GM03348 (cell line): ENCODE results near the gene HS2ST1.
A peak's percentile ranks its signal among the peaks of the same experiment; 100 is the strongest.

Source experiments
- DNase-seq: peaks from one replicate; pipeline ENCODE4 v3.0.0; 2012; ENCODE audit warnings: low spot score

Gene HS2ST1

GRCh38 chr1:87113313-87113712, 198.9 kb downstream of the HS2ST1 start:
- peak; percentile 69 for DNase-seq

- peak; percentile 91 for DNase-seq
Measured at GRCh38 chr1:87115317-87115890, 201.0 kb downstream of the HS2ST1 start.

DNA sequence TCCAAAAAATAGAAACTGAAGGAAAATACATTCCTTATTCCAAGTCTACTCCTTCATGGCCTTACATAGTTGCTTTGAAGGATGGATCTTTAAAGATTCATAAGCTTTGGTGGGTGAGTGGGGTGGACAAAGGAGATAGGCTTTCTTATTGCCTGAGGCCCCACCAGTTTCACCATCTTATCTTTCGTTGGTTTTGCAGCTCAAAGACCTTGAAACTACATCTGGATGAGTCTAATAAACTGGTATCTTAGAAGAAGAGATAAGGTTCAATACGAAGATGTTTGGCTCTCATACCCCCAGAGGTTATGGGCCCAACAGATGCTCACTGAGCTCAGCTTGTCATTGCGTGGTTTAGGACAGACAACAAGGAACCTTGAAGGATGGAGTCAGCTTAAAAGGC, 201.5 kb downstream of the HS2ST1 start:
- no peak for DNase-seq

DNA sequence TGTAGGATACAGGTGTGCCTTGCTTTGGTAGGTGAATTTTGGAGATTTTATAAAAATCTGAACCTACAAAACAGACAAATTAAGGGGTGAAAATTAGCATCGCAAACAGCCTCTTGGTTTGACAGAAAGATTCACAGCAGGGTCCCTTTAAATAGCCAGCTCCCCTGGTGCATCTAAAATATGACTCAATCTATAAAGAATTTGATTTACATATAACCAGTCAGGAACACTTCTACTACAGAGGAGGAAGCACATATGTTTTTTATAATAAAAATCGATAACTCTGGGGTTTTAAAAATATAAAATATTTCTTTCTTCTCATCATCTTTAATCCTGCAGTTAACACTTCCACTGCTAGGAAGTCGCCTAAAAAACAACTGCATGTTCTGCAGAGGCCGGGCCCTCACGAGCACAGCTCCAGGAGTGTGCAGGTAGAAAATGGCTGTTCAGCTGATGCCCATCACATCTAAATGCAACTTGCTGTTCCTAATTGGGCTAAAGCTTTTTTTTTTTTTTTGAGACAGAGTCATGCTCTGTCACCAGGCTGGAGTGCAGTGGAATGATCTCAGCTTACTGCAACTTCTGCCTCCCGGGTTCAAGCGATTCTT, 203.4 kb downstream of the HS2ST1 start:
- peak; percentile 50 for DNase-seq

GRCh38 chr1:87119541-87120140, 205.2 kb downstream of the HS2ST1 start:
- DNase-seq, result no peak

- DNase-seq, result no peak
Measured at GRCh38 chr1:87120779-87121178, 206.3 kb downstream of the HS2ST1 start.

- no peak for DNase-seq
Measured at GRCh38 chr1:87121711-87122163, 207.3 kb downstream of the HS2ST1 start.

DNA sequence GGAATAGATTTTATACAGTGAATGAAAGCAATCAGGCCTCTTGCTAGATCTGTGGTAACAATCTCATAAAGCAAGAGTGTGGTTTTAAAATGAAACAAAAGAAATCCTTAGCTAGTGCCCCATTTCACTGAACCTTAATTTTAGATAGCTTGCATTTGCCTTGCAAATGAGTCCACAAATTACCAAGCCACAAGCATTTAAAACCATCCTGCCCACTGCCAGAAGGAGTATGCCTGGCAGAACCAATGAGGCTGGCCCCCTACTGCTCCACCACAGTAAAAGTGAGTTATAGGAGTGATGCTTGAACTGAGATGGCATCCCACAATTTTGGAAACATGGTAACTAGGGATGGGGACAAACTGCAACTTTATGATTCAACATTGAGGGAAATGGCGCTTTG, 207.8 kb downstream of the HS2ST1 start:
- no peak for DNase-seq

DNA sequence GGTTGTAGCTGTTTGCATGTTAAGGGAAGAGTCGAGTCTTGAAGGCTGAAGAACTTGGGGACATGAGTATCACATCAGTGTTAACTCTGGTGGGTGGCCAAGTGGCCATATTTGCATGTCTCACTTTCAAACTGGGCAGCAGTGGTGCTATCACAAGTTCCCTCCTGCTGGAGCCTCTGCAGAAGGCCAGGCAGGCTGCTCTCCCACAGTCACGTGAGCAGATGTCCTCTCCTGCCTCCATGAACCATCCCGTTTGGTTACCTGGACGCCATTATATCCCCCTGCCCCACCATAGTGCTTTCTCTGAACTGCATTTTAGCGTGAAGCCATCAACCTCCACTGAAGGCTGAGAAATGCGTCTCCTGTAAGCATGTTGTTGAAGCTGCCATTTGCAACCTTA, 209.2 kb downstream of the HS2ST1 start:
- no peak for DNase-seq

DNA sequence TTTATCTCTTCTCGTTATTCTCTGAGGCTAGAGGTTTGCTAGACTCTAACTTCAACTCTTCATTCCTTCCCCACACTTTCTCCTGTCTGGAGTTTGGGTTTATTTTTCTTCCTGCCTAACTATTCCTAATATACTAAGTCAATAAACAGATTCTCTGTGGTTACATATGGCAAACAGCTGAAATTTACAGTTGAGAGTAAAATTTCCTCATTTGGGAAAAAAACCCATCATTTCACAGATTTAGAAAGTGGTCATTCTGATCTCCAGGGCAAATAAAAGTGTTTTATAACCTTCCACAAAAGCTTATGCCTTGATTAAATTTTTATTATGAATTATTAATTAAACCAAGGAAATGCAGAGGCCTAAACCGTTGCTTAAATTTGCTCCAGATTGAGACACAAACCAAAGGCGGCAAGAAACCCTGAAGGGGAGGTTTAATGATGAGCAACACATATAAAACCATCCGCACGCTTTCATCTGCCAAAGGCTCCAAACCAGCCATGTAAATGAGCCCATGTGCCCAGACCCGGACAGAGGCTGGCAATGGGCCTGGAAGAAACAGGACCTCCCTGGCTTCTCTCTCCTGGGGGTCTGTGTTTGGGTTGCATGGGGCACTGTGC, 212.6 kb downstream of the HS2ST1 start:
- DNase-seq, result no peak

DNA sequence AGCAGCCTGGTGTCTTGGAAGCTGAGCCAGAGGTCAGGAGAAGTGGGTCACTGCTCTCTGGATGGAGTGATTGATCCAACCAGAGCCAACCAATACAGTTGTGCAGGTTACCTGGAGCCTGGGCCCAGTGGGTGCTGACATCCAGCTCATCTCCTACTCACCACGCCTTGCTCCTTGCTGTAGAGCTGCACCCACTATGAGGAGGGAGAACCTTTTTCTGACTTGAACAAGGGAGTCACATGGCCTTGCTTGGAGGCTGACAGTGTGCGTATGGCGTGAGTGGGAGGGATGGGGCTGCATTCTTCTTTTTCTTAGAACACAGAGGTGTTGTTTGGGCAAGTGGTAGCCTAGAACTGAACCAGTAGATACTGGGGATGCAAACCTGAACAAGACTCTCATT, 213.1 kb downstream of the HS2ST1 start:
- no peak for DNase-seq

DNA sequence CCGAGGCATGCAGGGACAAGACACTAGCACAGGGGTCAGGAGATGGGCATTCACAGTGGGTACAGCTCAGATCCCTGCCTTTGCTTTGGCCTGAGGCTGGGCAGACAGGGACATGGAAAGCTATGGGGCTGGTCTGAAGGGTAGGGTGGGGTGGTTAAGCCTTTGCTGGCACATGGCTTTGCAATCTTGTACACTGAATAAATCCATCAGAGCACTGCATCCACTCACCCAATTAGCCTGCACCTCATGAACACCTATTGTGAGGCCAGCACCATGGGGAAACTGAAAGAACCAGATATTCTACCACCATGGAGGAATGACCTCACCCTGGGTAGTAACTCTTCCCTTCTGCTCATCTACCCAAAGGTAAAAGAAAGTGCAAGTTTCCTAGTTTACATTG, 214.6 kb downstream of the HS2ST1 start:
- no peak for DNase-seq

GRCh38 chr1:87129606-87130005, 215.2 kb downstream of the HS2ST1 start:
- DNase-seq, result peak; percentile 47

DNA sequence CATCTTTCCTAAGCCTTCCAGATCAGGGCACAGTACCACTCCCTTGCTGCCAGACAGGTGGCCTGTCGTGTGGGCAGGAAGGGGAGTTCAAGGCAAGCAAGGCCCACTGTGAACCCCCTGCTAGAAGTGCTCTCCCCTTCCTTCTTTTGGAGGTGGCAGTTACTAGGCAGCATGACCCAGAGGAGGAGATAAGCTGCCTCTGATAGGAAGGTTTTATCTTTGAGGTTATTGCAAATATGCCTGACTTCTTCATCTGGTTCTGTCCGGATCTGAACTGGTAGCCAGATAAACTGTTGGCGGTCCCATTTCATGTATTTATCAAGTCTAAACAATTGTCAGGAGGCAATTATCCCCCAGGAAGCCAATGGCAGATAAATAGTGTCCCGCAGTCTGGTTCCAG, 216.0 kb downstream of the HS2ST1 start:
- DNase-seq, result no peak

GRCh38 chr1:87131809-87132283, 217.4 kb downstream of the HS2ST1 start:
- DNase-seq, result peak; percentile 94

DNA sequence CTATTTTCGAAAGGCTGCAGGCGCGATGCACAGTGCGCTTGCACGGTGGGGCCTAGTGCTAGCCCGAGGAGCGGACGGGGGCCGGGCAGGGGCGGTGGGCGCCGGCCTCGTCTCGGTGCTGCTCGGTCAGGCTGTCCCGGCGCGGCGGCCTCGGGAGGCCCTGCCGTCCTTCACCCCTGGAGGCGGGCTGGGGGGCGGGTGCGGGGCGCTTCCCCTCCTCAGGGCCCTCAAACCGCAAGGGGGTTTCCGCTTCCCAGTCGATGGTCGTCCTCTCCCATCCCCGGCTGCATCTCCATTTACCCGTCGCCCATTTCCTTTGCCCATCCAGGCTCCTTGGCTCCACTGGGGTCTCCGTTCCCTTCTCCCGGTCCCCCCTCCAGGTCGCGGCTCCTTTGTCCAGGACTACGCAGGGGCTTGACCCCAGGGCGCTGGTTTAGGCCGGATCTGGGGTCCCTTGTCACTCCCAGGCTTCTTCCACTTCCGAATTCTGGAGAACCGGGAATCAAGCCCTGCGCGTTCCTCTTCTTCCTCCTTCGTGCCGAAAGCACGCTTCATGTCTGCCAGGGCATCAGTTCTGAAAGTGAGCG, 217.9 kb downstream of the HS2ST1 start:
- no peak for DNase-seq

- peak; percentile 27 for DNase-seq
Measured at GRCh38 chr1:87134061-87134460, 219.6 kb downstream of the HS2ST1 start.

DNA sequence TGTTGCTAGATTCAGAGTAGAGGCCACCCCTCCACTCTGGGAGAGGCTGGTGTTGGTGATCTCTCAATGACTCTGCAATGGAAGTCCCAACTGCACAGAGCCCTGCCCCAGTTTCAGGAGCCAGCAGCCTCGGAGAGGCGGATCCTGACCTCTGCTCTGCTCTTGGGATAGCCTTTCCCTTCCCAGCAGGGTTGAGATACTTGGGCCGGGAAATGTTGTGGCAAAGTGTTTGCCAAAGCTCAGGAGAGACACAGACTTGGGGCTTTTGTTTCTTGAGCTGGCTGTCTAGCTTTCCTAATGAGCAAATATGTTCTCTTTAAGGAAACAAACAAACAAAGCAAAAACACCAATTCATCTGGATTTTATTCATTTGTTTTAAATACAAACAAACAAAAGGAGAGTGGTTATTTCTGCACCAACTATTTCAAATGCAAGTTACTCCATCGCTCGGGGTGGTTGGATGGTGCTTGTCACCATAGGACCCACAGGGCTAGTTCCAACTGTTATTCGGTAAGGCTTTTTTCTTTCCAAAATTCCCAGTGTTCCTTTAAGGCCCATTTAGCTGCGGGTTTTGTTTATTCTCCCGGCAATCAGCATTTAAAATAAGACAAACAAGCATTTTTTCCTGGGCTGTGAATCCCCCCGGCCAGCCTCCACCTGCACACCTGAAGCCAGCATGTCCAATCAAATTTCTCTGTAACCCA, 220.3 kb downstream of the HS2ST1 start:
- DNase-seq, result no peak

- DNase-seq, result no peak
Measured at GRCh38 chr1:87135329-87135712, 220.9 kb downstream of the HS2ST1 start.

DNA sequence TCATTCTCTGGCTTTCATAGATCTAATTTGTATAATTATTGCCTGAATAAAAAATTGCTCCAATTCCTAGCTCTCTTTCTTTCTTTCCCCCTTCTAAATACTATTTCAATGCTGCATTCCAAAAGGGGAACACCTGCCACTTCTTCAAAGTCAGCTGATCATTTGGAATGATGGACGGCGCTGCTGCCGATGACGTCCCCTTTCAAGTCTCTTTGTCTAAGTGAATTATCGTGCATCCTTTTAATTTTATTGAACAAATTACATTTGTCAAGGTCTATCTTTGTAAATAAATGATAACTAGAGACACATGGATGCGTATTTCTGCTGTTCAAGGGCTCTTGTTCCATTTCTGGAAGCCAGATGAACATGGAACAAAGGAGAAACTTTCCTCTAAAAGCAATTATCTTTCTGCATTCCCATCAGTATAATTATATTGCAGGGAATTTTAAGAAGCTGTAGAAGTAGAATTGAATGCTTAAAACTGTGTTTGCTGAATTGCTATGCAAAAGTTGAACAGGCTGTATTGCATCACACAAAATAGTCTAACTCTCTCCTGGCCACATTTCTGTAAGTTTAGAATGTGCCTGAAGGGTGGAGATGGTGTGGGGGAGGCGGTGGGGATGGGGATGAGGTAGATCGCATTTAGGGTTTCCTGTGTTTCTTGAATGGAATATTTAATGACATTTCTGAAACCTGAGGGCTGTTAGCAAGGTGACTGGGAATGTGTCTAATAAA, 222.3 kb downstream of the HS2ST1 start:
- DNase-seq, result no peak

GRCh38 chr1:87137342-87137739, 222.9 kb downstream of the HS2ST1 start:
- no peak for DNase-seq
